Sciatic nerve (tissue), 2 donors: ENCODE data around the gene RB1. TPM values are rescaled to one million over a fixed set of nuclear protein-coding genes. Genes with fewer than 3 reads are reported as not detected.
A peak's percentile ranks its signal among the peaks of the same experiment; 100 is the strongest.

Source experiments
- ATAC-seq: fragments of 200-7000 bp; cut with Tn5 transposase; one replicate; pipeline ENCODE4 v1.9.1; 2020; ENCODE audit warnings: mild to moderate bottlenecking, moderate library complexity
- DNase-seq: peaks from one replicate; pipeline ENCODE4 v3.0.0-alpha.2; 2020; ENCODE audit warnings: low spot score
- intact Hi-C: fragments of 100-400 bp; cut with DNase I; formaldehyde crosslinking; loops from one replicate; pipeline ENCODE4 v1.14.2; 2022
- total RNA-seq: library from RNA; stranded (reverse); fragmentation: NEBNext Ultra II Directional; extraction: Animal tissue kit (Norgen Biotek cat#: 25700); gene quantifications from one replicate; pipeline ENCODE4 v1.2.1, GENCODE V29; 2021
- donor health status: DM: no; HTN: no; CAD: no.
- donor health status: DM: no; HTN: no; CAD: no.

The RB1 gene
- total RNA-seq, 1 donor from 2014 or later = 58.5 TPM

DNA sequence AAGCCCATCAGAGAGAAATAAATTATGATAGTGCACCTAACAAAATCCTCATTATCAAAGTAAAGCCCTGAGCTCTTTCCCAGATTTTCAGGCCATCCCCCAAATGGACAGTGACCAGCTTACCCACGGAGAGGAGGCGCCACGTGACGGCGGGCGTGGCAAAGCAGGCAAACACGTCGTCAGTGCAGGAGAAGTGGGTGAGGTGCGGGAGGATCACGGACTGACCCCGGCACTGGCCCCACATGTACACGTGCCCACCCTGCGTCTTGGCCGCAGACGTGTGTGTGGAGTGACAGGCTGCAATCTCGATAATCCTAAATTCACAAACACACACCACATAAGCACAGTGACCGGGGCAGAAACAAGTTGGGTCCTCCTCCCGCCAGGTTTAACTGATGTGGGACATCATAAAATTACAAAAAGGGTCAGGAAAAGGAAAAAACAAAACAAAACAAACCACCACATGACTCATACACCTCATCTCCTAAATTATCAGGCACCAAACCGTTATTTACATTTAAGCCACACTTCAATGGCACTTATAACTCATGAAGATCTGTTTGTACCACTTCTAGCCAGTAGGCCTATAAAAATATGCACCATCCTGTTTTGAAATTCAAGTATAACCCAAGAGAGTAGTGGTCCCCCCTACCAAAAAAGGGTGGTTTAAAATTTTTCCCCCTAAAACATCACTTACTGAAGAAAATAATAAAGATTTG, 199.2 kb downstream of the RB1 start:
- intact Hi-C loops = no loop called here
- ATAC-seq (no peak), DNase-seq (no peak)

GRCh38 chr13:48504606-48505005, 201.1 kb downstream of the RB1 start:
- no peak for DNase-seq
- intact Hi-C loops = no loop called here
- no peak for ATAC-seq

DNA sequence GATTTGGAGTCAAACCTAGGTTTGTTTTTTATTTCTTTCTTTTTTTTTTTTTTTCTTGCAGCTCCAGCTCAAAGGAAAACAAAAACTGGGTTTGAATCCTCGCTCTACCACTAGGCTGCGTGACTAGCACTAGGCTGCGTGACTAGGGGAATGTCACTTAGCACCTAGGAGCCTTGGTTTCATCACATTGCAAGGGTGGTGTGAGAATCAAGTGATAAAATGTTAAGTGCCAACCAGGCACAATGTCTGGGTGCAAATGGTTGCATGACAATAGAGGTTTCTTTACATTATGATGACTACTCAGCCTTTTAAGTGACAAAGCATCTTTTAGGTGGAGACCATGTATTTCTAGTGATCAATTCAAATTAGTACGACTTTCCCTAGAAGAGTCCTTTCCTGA, 201.5 kb downstream of the RB1 start:
- intact Hi-C loops = no loop called here
- ATAC-seq = no peak
- no peak for DNase-seq

DNA sequence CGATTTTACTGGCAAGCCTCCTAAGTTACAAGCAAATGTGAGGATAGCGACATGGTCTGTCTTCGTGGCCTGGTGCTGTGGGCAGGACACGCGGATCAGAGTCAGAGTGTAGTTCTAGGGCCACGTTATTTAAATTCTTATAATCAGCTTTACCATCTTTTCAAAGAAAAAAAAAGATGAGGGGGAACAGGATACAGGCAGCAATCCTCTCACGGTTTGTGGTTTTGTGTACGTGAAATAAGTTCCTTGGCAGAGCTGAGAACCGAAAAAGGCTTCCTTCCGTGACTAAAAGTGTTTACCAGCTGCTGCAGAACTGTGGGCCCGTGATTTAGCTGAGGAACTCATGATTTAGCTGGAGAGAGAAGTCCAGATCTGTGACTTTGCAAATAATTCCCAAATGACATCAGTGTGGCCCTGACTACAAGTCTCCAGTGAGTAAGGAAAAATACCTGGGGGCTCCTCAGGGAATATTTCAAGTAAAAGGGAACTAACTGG, 202.1 kb downstream of the RB1 start:
- intact Hi-C loops = no loop called here
- ATAC-seq = peak; percentile 76
- DNase-seq = no peak

- DNase-seq (no peak), ATAC-seq (peak; percentile 16)
- intact Hi-C loops = no loop called here
Measured at GRCh38 chr13:48506092-48506701, 202.6 kb downstream of the RB1 start.

- ATAC-seq (no peak), DNase-seq (no peak)
- intact Hi-C loops = no loop called here
Measured at GRCh38 chr13:48507021-48507420, 203.5 kb downstream of the RB1 start.

- intact Hi-C loops = no loop called here
- ATAC-seq (no peak), DNase-seq (no peak)
Measured at GRCh38 chr13:48508011-48508410, 204.5 kb downstream of the RB1 start.

GRCh38 chr13:48510698-48511097, 207.1 kb downstream of the RB1 start:
- intact Hi-C loops = no loop called here
- no peak for ATAC-seq
- no peak for DNase-seq

DNA sequence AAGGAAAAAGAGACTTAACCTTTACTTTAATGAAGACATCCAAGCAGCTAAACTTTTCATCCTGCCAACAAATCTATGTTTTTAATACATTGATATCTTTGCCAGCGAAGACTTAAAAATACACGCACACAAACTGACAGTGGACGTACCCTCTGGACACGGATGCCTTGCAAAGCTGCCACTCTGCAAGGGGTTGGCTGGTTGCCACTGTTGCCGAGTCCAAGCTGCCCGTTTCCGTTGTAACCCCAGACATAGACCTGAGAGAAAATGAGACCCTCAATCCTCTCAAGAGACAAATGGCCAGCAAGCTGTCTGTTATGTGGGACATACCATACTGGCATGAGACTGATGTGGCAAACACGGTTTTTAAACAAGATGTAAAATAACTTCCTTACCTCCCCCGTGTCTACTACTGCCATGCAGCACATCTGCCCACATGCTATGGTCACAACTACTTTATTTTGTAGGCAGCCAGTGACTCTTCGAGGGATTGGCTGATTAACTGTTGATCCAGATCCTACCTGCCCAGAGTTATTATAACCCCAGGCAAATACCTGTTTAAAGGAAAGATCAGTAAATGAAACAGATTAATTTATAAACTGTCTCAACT, 208.2 kb downstream of the RB1 start:
- DNase-seq = no peak
- intact Hi-C loops = no loop called here
- ATAC-seq = no peak

GRCh38 chr13:48514793-48515192, 211.2 kb downstream of the RB1 start:
- intact Hi-C loops = no loop called here

GRCh38 chr13:48515732-48516131, 212.2 kb downstream of the RB1 start:
- no peak for ATAC-seq
- intact Hi-C loops = no loop called here
- DNase-seq = no peak

More at GRCh38 chr13:48514793-48515192, 211.2 kb downstream of the RB1 start:
- DNase-seq (no peak), ATAC-seq (no peak)

DNA sequence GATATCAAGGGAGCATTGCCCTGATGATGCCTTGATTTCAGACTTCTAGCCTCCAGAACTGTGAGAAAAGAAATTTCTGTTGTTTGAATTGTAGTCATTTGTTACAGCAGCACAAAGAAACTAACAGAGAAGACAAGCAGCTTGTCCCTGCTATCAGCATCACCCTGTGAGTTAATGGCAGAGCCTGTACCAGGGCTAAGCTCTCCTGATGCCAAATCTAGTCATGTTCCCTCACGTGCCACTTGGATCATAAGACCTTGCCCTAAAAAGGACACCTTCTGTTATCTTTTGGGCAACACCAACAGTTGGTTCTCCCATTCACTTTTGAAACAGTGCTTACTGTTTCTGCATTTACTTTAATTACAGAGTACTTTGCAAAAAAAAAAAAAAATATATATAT, 214.5 kb downstream of the RB1 start:
- intact Hi-C loops = no loop called here
- DNase-seq (no peak), ATAC-seq (no peak)

DNA sequence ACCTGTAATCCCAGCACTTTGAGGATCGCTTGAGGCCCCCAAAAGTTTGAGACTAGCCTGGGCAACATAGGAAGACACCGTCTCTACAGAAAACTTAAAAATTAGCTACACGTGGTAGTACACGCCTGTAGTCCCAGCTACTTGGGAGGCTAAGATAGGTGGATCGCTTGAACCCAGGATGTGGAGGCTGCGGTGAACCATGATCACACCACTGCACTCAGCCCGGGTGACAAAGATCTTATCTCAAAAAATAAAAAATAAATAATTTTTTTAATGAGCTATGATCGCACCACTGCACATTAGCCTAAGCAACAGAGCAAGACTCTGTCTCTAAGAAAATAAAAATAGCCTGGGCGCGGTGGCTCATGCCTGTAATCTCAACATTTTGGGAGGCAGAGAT, 222.7 kb downstream of the RB1 start:
- DNase-seq = no peak
- intact Hi-C loops = no loop called here
- ATAC-seq = no peak

DNA sequence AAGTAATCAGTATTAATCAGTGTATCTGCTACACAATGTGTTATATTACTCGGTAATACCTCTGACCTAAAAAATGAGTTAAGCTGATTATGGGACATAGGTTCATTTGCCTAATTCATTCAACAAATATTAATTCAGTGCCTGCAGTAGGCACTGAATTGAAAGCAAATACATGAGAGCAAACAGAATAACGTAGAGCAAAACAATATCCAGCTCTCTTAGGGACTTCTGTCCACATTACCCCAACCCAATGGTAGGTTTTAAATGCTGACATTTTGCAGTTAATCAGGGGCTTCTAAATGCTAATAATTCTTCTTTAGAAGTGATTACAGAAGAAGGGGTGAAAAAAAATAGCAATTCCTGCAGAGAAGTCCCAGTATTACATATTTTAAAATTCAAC, 224.4 kb downstream of the RB1 start:
- intact Hi-C loops = no loop called here
- DNase-seq = no peak
- no peak for ATAC-seq

DNA sequence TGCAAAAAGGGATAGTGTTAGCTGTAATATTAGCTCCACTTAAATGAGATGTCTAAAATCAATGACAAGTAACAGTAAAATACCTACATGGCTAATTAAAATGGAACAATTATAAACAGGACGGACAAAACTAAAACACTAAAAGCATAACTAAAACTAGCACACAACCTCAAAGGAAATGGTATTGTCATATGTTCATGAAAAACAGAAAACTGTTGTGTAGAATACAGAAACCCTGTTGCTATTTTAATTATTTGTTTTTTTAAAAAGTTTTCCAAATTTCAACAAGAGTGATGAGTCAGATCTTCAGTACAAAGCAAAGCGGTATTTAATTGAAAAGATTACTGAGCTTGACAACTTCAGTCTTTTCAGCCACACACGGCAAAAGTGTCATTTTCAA, 225.2 kb downstream of the RB1 start:
- DNase-seq = no peak
- ATAC-seq = no peak
- intact Hi-C loops = no loop called here

DNA sequence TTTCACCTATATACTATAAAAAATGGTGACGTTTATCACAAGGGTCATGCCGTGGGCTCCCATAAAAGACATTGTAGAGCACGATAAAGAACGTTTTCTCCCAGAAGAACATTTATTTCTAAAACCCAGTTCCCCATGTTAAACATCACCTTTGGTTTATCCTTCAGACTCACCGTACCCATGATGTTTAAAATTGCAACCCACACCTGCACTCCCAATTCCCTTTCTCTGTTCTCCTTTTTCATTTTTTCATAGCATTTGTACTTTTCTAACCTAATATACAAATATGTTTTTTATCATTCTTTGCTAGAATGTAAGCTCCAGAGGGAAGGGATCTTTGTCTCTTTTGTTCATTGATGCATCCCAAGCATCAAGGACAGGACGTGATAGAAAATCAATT, 227.3 kb downstream of the RB1 start:
- no peak for ATAC-seq
- intact Hi-C loops = no loop called here
- DNase-seq = no peak

Other genes starting within 250 kb of the RB1 start
- 46.4 TPM for gene MED4, start 208.6 kb upstream of the RB1 start, total RNA-seq
- gene ITM2B, start 70.5 kb upstream of the RB1 start, total RNA-seq = 704 TPM
- 55.0 TPM for gene LPAR6, start 109.4 kb downstream of the RB1 start, total RNA-seq
- gene RCBTB2, start 229.3 kb downstream of the RB1 start, total RNA-seq = 19.7 TPM